OCI-LY1 (cell line): ENCODE data around the gene TFEC.
"Not testable (repeated sequence)": the region's sequence is repeated elsewhere in the genome, so short reads cannot be mapped to it uniquely, and the experiment has no call there.

Experiments used
- H2AFZ ChIP-seq: fragments of 200-600 bp; sonication (generic), shearing (Covaris generic); 2 replicates; pipeline ENCODE4 v1.6.0; 2014; ENCODE audit warnings: antibody characterized with exemption, mild to moderate bottlenecking, low read length
- H3F3A ChIP-seq: fragments of 200-600 bp; sonication (generic), shearing (Covaris generic); 2 replicates; pipeline ENCODE4 v1.6.0; 2014; ENCODE audit warnings: mild to moderate bottlenecking, antibody characterized with exemption, low read length, moderate library complexity; ENCODE audit not compliant: insufficient read depth
- H3K27ac ChIP-seq: fragments of 200-600 bp; sonication (generic); 2 replicates; pipeline ENCODE4 v1.5.1; 2014; ENCODE audit warnings: low read length, mixed run types, mild to moderate bottlenecking, low read depth; ENCODE audit not compliant: poor library complexity, severe bottlenecking
- H3K27me3 ChIP-seq: fragments of 200-600 bp; sonication (generic); 2 replicates; pipeline ENCODE4 v1.6.0; 2014; ENCODE audit warnings: antibody characterized with exemption, mild to moderate bottlenecking, low read length, moderate library complexity; ENCODE audit not compliant: insufficient read depth
- H3K36me3 ChIP-seq: fragments of 200-600 bp; sonication (generic); 2 replicates; pipeline ENCODE4 v1.6.1; 2014; ENCODE audit warnings: mild to moderate bottlenecking, antibody characterized with exemption, low read length, moderate library complexity, mixed read lengths; ENCODE audit not compliant: insufficient read depth
- H3K4me1 ChIP-seq: fragments of 200-600 bp; sonication (generic); 2 replicates; pipeline ENCODE4 v1.5.1; 2014; ENCODE audit warnings: mild to moderate bottlenecking, low read length, moderate library complexity; ENCODE audit not compliant: insufficient read depth, severe bottlenecking
- H3K4me2 ChIP-seq: fragments of 200-600 bp; sonication (generic), shearing (Covaris generic); 2 replicates; pipeline ENCODE4 v1.6.1; 2014; ENCODE audit warnings: low read length
- H3K4me3 ChIP-seq: fragments of 200-600 bp; sonication (generic); 2 replicates; pipeline ENCODE4 v1.5.1; 2014; ENCODE audit warnings: low read length, low read depth, mild to moderate bottlenecking, mixed read lengths; ENCODE audit not compliant: poor library complexity, severe bottlenecking
- H3K79me2 ChIP-seq: fragments of 200-600 bp; shearing (Covaris generic); 2 replicates; pipeline ENCODE4 v1.6.1; 2016; ENCODE audit warnings: mixed run types, low read length, mixed read lengths; ENCODE audit not compliant: insufficient read depth
- H3K9ac ChIP-seq: fragments of 200-600 bp; sonication (generic), shearing (Covaris generic); 2 replicates; pipeline ENCODE4 v1.6.1; 2014; ENCODE audit warnings: mild to moderate bottlenecking, low read length, mixed read lengths
- H3K9me2 ChIP-seq: fragments of 200-600 bp; sonication (generic), shearing (Covaris generic); 2 replicates; pipeline ENCODE4 v1.6.1; 2014; ENCODE audit warnings: low read depth, mild to moderate bottlenecking, low read length, mixed read lengths
- H3K9me3 ChIP-seq: fragments of 200-600 bp; shearing (Covaris generic); 2 replicates; pipeline ENCODE4 v1.6.1; 2014; ENCODE audit warnings: low read length, mixed read lengths
- H4K20me1 ChIP-seq: fragments of 200-600 bp; sonication (generic), shearing (Covaris generic); 2 replicates; pipeline ENCODE4 v1.6.0; 2016; ENCODE audit warnings: mild to moderate bottlenecking, low read length; ENCODE audit not compliant: insufficient read depth
- EZH2 ChIP-seq: fragments of 200-600 bp; sonication (generic), shearing (Covaris generic); IDR thresholded peaks from 2 replicates; pipeline ENCODE4 v1.8.0; 2017; ENCODE audit warnings: borderline replicate concordance, mixed run types, mild to moderate bottlenecking, antibody characterized with exemption, low read length, moderate library complexity, mixed read lengths
- TF ChIP-seq, protein P1 (sequence below): fragments of 200-600 bp; sonication (generic), shearing (Covaris generic); IDR thresholded peaks from 2 replicates; pipeline ENCODE4 v1.5.1; 2017; ENCODE audit warnings: mild to moderate bottlenecking, antibody characterized with exemption, low read length, moderate library complexity, mixed read lengths

The TFEC gene

DNA sequence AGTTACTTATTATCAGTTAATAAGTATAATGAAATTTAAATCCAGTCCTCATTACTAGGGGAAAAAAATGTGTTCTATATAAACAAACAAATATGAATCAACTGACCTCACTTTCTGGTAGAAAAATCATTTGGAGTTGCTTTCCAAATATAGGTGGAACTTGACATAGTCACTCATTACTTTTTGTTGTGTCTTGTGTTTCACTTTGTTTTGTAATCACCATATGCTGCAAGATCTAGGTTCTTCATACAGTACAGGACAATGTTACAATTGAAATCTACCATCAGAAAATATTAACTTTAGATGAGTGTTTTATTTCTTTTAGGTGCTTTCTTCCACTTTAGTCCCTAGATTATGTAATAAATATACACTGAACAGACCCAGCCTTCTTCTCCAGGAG, 16.9 kb downstream of the TFEC start:
- Histone ChIP-seq H4K20me1 (no peaks in the 10 kb centered on the region), H3K36me3 (no peaks in the 10 kb centered on the region), H3K79me2 (no peaks in the 10 kb centered on the region), H2AFZ (no peak overlapping the region), H3F3A (no peaks in the 10 kb centered on the region), H3K4me3 (no peak overlapping the region), H3K27ac (no peak overlapping the region), H3K9me3 (no peaks in the 10 kb centered on the region), H3K9me2 (no peaks in the 10 kb centered on the region), H3K4me1 (no peaks in the 10 kb centered on the region), H3K27me3 (no peaks in the 10 kb centered on the region), H3K4me2 (no peak overlapping the region), H3K9ac (no peak overlapping the region)
- no peak for TF ChIP-seq EZH2
- TF ChIP-seq, protein P1, sequence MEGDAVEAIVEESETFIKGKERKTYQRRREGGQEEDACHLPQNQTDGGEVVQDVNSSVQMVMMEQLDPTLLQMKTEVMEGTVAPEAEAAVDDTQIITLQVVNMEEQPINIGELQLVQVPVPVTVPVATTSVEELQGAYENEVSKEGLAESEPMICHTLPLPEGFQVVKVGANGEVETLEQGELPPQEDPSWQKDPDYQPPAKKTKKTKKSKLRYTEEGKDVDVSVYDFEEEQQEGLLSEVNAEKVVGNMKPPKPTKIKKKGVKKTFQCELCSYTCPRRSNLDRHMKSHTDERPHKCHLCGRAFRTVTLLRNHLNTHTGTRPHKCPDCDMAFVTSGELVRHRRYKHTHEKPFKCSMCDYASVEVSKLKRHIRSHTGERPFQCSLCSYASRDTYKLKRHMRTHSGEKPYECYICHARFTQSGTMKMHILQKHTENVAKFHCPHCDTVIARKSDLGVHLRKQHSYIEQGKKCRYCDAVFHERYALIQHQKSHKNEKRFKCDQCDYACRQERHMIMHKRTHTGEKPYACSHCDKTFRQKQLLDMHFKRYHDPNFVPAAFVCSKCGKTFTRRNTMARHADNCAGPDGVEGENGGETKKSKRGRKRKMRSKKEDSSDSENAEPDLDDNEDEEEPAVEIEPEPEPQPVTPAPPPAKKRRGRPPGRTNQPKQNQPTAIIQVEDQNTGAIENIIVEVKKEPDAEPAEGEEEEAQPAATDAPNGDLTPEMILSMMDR: no peak

DNA sequence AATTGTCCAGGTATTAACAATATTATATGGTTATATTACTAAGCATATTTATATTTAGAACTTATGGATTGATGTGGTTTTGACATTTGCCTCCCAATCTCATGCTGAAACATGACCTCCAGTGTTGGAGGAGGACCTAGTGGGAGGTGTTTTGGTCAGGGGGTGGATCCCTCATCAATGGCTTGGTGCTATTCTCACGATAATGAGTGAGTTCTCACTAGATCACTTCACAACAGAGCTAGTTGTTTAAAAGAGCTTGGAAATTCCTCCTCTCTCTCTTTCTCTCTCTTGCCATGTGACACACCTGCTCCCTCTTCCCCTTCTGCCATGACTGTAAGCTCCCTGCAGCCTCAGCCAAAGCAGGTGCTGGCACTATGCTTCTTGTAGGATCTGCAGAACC, 19.0 kb downstream of the TFEC start:
- H3K4me3 ChIP-seq: no peak overlapping the region
- TF ChIP-seq, protein P1: no peak
- TF ChIP-seq EZH2: no peak
- H3K4me1 ChIP-seq: no peaks in the 10 kb centered on the region

DNA sequence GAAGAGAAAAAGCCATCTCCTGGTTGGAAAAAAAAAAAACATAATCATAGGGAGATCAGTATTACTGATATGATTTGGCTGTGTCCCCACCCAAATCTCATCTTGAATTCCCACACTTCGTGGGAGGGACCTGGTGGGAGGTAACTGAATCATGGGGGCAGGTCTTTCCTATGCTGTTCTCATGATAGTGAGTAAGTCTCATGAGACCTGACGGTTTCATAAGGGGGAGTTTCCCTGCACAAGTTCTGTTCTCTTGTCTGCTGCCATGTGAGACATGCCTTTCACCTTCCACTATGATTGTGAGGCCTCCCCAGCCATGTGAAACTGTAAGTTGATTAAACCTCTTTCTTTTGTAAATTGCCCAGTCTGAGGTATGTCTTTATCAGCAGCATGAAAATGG, 25.8 kb downstream of the TFEC start:
- not testable (repeated sequence) for H3K9me2 ChIP-seq, H4K20me1 ChIP-seq, H3K9me3 ChIP-seq, H3K27me3 ChIP-seq, H3K36me3 ChIP-seq, H3K4me3 ChIP-seq, H3K4me2 ChIP-seq, H3F3A ChIP-seq, H3K4me1 ChIP-seq, H3K9ac ChIP-seq, H3K27ac ChIP-seq, H2AFZ ChIP-seq, H3K79me2 ChIP-seq

More for the DNA sequence above, 19.0 kb downstream of the TFEC start:
- no peak overlapping the region for H2AFZ ChIP-seq
- no peaks in the 10 kb centered on the region for H3K9me2 ChIP-seq
- H3K9me3 ChIP-seq: no peaks in the 10 kb centered on the region
- H3K9ac ChIP-seq: no peak overlapping the region
- no peak overlapping the region for H3K27ac ChIP-seq
- H3F3A ChIP-seq: no peaks in the 10 kb centered on the region
- H4K20me1 ChIP-seq: no peaks in the 10 kb centered on the region
- H3K4me2 ChIP-seq: no peak overlapping the region
- no peaks in the 10 kb centered on the region for H3K27me3 ChIP-seq
- no peaks in the 10 kb centered on the region for H3K79me2 ChIP-seq
- H3K36me3 ChIP-seq: no peaks in the 10 kb centered on the region

DNA sequence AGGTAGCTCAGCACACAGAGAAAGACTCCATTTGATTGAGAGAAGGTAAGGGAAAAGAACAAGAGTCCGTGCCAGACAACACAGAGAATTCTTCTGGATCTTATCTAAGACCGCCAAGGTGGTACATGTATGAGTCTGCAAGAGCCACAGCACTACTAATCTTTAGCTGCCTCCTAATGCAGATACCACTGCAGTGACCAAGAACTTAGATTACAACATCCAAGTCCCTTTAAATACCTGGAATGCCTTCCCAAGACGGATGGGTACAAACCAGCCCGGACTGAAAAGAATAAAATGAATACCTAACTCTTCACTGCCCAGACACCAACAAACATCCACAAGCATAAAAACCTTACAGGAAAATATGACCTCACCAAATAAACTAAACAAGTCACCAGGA, 33.3 kb downstream of the TFEC start:
- Histone ChIP-seq H3K9me2 (no peaks in the 10 kb centered on the region), H3K4me1 (no peaks in the 10 kb centered on the region), H3K9ac (no peak overlapping the region), H3K4me2 (no peak overlapping the region), H3F3A (no peaks in the 10 kb centered on the region), H3K9me3 (no peaks in the 10 kb centered on the region), H4K20me1 (no peaks in the 10 kb centered on the region), H3K27me3 (no peaks in the 10 kb centered on the region), H3K4me3 (no peak overlapping the region), H2AFZ (no peak overlapping the region), H3K27ac (no peak overlapping the region), H3K36me3 (no peaks in the 10 kb centered on the region), H3K79me2 (no peaks in the 10 kb centered on the region)
- TF ChIP-seq, protein P1: no peak
- TF ChIP-seq EZH2: no peak
